ENCODE data around the gene APELA. TPM values are rescaled to one million over a fixed set of nuclear protein-coding genes. Genes with fewer than 3 reads are reported as not detected.
"Not testable (repeated sequence)": the region's sequence is repeated elsewhere in the genome, so short reads cannot be mapped to it uniquely, and the experiment has no call there.

Gene APELA
- total RNA-seq, 2 experiments from 2014 or later, result not detected

DNA sequence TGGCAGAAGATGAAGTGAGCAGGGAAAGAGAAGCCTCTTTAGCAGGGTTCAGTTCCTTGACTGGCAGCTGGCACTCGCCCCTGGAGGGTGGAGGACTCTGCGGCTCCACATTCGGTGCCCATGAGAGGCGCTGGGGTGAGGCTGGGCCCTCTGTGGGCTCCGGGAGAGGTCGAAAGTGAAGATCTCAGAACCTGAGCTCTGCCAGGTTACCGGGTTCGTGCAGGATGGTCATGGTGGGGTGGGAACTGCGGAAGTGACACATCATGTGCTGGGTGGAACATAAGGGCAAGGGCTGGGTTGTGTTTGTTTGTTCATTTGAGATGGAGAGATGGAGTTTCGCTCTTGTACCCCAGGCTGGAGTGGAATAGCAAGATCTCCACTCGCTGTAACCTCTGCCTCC is 56.3 kb downstream of the APELA start:
- Mint-ChIP-seq H3K9me3 (no peaks in the 10 kb centered on the region), H3K36me3 (ENCODE audit: low read depth) (no peaks in the 10 kb centered on the region), H3K27ac (no peak overlapping the region), H3K27me3 (peaks cover 7% of the 10 kb centered on the region), H3K4me1 (ENCODE audit: low read depth) (no peaks in the 10 kb centered on the region), H3K4me3 (no peak overlapping the region)
- DNase-seq (no peak), ATAC-seq (no peak)
- intact Hi-C loops (cut with micrococcal nuclease), result no loop called here
- ChIA-PET POLR2A (no interaction called here), CTCF (interaction anchor here (0.6 kb wide), 1 partner anchor 15 kb away, joined by 3 read pairs; no protein-coding TSS in a partner anchor)
- TF ChIP-seq, protein P1, sequence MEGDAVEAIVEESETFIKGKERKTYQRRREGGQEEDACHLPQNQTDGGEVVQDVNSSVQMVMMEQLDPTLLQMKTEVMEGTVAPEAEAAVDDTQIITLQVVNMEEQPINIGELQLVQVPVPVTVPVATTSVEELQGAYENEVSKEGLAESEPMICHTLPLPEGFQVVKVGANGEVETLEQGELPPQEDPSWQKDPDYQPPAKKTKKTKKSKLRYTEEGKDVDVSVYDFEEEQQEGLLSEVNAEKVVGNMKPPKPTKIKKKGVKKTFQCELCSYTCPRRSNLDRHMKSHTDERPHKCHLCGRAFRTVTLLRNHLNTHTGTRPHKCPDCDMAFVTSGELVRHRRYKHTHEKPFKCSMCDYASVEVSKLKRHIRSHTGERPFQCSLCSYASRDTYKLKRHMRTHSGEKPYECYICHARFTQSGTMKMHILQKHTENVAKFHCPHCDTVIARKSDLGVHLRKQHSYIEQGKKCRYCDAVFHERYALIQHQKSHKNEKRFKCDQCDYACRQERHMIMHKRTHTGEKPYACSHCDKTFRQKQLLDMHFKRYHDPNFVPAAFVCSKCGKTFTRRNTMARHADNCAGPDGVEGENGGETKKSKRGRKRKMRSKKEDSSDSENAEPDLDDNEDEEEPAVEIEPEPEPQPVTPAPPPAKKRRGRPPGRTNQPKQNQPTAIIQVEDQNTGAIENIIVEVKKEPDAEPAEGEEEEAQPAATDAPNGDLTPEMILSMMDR (IDR thresholded peaks at IDR 0.05), result no peak

DNA sequence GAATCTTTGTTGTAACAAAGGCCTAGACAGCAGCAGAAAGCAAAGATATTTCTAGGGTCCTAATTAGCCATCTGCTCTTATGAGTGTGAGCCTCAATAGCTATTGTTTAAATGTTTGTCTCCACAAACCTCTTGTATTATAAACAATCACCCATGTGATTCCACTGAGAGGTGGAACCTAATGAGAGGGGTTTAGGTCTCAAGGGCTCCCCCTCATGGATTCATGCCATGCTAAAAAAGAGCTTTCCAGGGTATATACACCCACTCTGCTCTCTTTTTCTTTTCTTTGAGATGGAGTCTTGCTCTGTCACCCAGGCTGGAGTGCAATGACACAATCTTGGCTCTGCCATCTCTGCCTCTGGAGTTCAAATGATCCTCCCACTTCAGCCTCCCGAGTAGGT is 58.4 kb downstream of the APELA start:
- CTCF ChIA-PET, result no interaction called here
- peak; percentile 3 for DNase-seq
- H3K4me3 Mint-ChIP-seq, result no peak overlapping the region
- intact Hi-C loops (cut with micrococcal nuclease), result no loop called here
- POLR2A ChIA-PET, result no interaction called here
- H3K36me3 Mint-ChIP-seq (ENCODE audit: low read depth), result no peaks in the 10 kb centered on the region
- ATAC-seq, result no peak
- TF ChIP-seq, protein P1 (IDR thresholded peaks at IDR 0.05), result no peak
- H3K4me1 Mint-ChIP-seq (ENCODE audit: low read depth), result no peaks in the 10 kb centered on the region
- peaks cover 15% of the 10 kb centered on the region for H3K27me3 Mint-ChIP-seq
- no peaks in the 10 kb centered on the region for H3K9me3 Mint-ChIP-seq
- H3K27ac Mint-ChIP-seq, result no peak overlapping the region

DNA sequence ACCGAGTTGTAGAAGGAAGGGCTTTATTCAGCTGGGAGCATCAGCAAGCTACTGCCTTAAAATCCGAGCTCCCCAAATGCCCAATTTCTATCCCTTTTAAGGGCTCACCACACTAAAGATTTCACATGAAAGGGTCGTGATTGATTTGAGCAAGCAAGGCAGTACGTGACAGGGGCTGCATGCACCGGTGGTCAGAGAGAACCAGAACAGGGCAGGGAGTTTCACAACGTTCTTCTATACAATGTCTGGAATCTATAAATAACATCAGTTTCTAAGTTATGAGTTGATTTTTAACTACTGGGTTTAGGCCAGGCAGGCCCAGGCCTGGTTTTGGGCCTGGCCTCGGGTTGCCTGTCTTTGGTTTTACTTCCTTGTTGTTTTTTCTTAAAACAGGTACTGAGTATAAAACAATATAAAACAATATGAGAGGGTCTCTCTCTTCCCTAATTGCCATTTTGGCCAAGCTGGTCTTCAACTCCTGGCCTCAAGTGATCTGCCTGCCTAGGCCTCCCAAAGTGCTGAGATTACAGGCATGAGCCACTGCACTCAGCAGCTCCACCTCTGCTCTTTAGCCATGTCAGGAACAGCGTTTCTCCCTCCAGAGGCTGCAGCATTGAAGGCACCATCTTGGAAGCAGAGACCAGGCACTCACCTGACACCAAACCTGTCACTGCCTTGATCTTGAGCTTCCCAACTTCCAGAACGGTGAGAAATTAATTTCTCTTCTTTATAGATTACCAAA is 59.1 kb downstream of the APELA start:
- ATAC-seq; H3K4me1 Mint-ChIP-seq (ENCODE audit: low read depth); CTCF ChIA-PET; H3K27ac Mint-ChIP-seq; intact Hi-C loops (cut with micrococcal nuclease); H3K36me3 Mint-ChIP-seq (ENCODE audit: low read depth); H3K4me3 Mint-ChIP-seq; DNase-seq; POLR2A ChIA-PET; H3K9me3 Mint-ChIP-seq: not testable (repeated sequence)
- peaks cover 17% of the 10 kb centered on the region for H3K27me3 Mint-ChIP-seq

DNA sequence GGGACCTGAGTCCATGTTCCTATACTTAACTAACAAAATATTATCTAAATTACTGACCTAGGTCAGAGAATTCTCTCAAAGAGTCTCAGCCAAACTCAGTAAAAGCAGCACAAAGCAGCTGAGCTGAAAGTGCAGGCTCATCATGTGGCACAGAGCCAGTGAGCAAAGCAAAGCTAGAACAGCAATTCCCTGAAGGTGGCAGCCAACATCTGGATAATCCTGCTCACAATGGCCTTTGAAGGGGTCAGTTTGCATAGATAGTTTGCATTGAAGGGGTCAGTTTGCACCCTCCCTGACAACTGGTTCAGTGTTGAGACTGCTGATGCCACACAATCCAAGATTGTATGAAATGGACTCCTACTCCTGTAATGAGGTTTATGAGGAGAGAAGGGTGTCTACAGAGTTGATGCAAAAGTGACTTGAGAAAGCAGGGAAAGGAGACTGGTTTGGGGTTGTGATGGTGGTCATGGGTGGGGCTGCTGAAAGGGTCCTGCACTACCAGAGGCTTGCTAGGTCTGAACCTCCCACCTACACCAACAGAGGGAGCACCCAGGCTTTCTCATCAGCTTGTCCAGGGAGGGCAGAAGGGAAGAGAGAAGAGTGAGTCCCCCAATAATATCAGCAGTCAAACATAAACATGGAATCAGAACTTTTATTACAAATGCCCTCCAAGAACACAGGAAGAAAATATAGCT is 60.7 kb downstream of the APELA start:
- Mint-ChIP-seq H3K27me3 (peaks cover 18% of the 10 kb centered on the region), H3K27ac (no peak overlapping the region), H3K4me3 (no peak overlapping the region), H3K36me3 (ENCODE audit: low read depth) (no peaks in the 10 kb centered on the region), H3K4me1 (ENCODE audit: low read depth) (no peaks in the 10 kb centered on the region), H3K9me3 (no peaks in the 10 kb centered on the region)
- POLR2A ChIA-PET, result no interaction called here
- TF ChIP-seq, protein P1 (IDR thresholded peaks at IDR 0.05), result no peak
- no peak for ATAC-seq
- DNase-seq, result peak; percentile 7
- intact Hi-C loops (cut with micrococcal nuclease), result no loop called here
- CTCF ChIA-PET, result no interaction called here

DNA sequence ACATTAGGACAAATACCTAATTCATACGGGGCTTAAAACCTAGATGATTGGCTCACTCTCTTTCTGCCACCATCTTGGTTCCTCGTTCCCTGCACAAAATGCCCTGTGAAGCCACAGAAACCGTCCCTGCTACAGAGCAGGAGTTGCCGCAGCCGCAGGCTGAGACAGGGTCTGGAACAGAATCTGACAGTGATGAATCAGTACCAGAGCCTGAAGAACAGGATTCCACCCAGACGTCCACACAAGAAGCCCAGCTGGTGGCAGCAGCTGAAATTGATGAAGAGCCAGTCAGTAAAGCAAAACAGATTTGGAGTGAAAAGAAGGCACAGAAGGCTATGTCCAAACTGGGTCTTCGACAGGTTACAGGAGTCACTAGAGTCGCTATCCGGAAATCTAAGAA is 66.2 kb downstream of the APELA start:
- intact Hi-C loops (cut with micrococcal nuclease), result no loop called here
- H3K9me3 Mint-ChIP-seq, result no peaks in the 10 kb centered on the region
- DNase-seq (no peak), ATAC-seq (no peak)
- no peak overlapping the region for H3K27ac Mint-ChIP-seq
- H3K4me3 Mint-ChIP-seq, result no peak overlapping the region
- ChIA-PET CTCF (no interaction called here), POLR2A (no interaction called here)
- peaks cover 13% of the 10 kb centered on the region for H3K27me3 Mint-ChIP-seq
- no peaks in the 10 kb centered on the region for H3K4me1 Mint-ChIP-seq (ENCODE audit: low read depth)
- TF ChIP-seq, protein P1 (IDR thresholded peaks at IDR 0.05), result no peak
- H3K36me3 Mint-ChIP-seq (ENCODE audit: low read depth), result no peaks in the 10 kb centered on the region
